ENCODE results near the gene PDIA2. TPM values are rescaled to one million over a fixed set of nuclear protein-coding genes. Genes with fewer than 3 reads are reported as not detected.

The PDIA2 gene
- total and polyA plus RNA-seq, 11 donors = 0.17 to 9.3 (median 3.1) TPM

GRCh38 chr16:316741-317464, 33.9 kb downstream of the PDIA2 start:
- intact Hi-C loops (cut with DNase I) = no loop called here
- no peaks in the 10 kb centered on the region for H3K27me3 ChIP-seq
- H3K27ac ChIP-seq = no peak overlapping the region
- H3K36me3 ChIP-seq = peaks cover 0 to 42% (median 33%) of the 10 kb centered on the region in 9 donors
- ATAC-seq = no peak
- H3K4me1 ChIP-seq = no peaks in the 10 kb centered on the region
- H3K4me3 ChIP-seq = no peak overlapping the region
- TF ChIP-seq POLR2A (IDR thresholded peaks at IDR 0.05) = no peak
- TF ChIP-seq, protein P1, sequence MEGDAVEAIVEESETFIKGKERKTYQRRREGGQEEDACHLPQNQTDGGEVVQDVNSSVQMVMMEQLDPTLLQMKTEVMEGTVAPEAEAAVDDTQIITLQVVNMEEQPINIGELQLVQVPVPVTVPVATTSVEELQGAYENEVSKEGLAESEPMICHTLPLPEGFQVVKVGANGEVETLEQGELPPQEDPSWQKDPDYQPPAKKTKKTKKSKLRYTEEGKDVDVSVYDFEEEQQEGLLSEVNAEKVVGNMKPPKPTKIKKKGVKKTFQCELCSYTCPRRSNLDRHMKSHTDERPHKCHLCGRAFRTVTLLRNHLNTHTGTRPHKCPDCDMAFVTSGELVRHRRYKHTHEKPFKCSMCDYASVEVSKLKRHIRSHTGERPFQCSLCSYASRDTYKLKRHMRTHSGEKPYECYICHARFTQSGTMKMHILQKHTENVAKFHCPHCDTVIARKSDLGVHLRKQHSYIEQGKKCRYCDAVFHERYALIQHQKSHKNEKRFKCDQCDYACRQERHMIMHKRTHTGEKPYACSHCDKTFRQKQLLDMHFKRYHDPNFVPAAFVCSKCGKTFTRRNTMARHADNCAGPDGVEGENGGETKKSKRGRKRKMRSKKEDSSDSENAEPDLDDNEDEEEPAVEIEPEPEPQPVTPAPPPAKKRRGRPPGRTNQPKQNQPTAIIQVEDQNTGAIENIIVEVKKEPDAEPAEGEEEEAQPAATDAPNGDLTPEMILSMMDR (IDR thresholded peaks at IDR 0.05) = no peak
- peak in 1 of 5 donors; percentile 37 for DNase-seq
- 88 to 94% (median 90%) methylated on average over 13 to 19 of the region's 19 CpGs for WGBS, 4 donors
- H3K9me3 ChIP-seq = no peaks in the 10 kb centered on the region

GRCh38 chr16:317583-317982, 34.6 kb downstream of the PDIA2 start:
- no peaks in the 10 kb centered on the region for H3K27me3 ChIP-seq
- H3K9me3 ChIP-seq = no peaks in the 10 kb centered on the region
- no peak overlapping the region for H3K4me3 ChIP-seq
- intact Hi-C loops (cut with DNase I) = no loop called here
- 90 to 96% (median 96%) methylated on average over 5 of the region's 5 CpGs for whole genome bisulfite sequencing, 4 donors
- no peak for ATAC-seq
- no peak for TF ChIP-seq POLR2A (IDR thresholded peaks at IDR 0.05)
- TF ChIP-seq, protein P1 (IDR thresholded peaks at IDR 0.05) = no peak
- H3K4me1 ChIP-seq = no peaks in the 10 kb centered on the region
- peaks cover 0 to 35% (median 28%) of the 10 kb centered on the region in 9 donors for H3K36me3 ChIP-seq
- DNase-seq = no peak
- no peak overlapping the region for H3K27ac ChIP-seq

DNA sequence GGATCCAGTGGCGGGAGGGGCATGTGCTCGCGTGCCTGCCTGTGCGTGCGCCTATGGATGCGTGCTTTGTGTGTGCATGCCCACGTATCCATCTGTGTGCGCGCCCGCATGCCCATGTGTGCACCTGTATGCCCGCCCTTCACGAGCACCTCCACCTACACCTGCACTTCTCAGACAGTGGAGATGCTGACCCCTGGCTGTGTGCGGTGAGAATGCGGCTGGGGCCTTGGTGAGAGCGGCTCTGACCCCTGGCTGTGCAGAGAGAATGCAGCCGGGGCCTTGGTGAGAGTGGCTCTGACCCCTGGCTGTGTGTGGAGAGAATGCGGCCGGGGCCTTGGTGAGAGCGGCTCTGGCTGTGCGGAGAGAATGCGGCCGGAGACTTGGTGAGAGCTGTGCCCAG, 35.7 kb downstream of the PDIA2 start:
- no peak for DNase-seq

DNA sequence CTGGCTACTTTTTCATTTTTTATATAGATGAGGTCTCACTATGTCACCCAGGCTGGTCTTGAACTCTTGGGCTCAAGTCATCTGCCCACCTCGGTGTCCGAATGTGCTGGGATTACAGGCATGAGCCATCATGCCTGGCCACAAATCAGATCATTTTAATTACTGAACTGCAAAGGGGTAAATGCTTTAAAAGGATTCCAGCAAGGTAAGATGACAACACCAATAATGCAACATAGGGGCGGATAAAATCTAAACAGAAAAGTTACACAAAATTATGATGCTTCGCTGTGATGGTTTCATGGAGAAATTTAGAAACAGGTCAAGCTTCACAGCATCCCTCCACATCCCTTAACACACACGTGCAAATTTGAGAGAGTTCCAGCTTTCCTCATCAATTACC, 37.2 kb downstream of the PDIA2 start:
- Histone ChIP-seq H3K36me3 (peaks cover 0 to 13% (median 9%) of the 10 kb centered on the region in 9 donors), H3K9me3 (no peaks in the 10 kb centered on the region), H3K4me1 (peaks cover 0 to 12% (median 3%) of the 10 kb centered on the region in 12 donors), H3K4me3 (no peak overlapping the region), H3K27me3 (no peaks in the 10 kb centered on the region), H3K27ac (no peak overlapping the region)
- no peak for ATAC-seq
- WGBS, 4 donors = 89 to 98% (median 93%) methylated on average over 5 of the region's 5 CpGs
- intact Hi-C loops (cut with DNase I) = no loop called here
- TF ChIP-seq, protein P1 (IDR thresholded peaks at IDR 0.05) = no peak
- TF ChIP-seq POLR2A (IDR thresholded peaks at IDR 0.05) = no peak
- no peak for DNase-seq

More for the DNA sequence above, 35.7 kb downstream of the PDIA2 start:
- intact Hi-C loops (cut with DNase I) = no loop called here
- WGBS, 4 donors = 84 to 94% (median 90%) methylated on average over 22 of the region's 22 CpGs; no CpG with 5 or more reads in 1 of the 4 donors
- H3K4me3 ChIP-seq = no peak overlapping the region
- no peak overlapping the region for H3K27ac ChIP-seq
- no peak for TF ChIP-seq POLR2A (IDR thresholded peaks at IDR 0.05)
- TF ChIP-seq, protein P1 (IDR thresholded peaks at IDR 0.05) = no peak
- no peaks in the 10 kb centered on the region for H3K27me3 ChIP-seq
- no peaks in the 10 kb centered on the region for H3K4me1 ChIP-seq
- ATAC-seq = peak in 1 of 4 donors; percentile 23
- H3K36me3 ChIP-seq = peaks cover 0 to 24% (median 18%) of the 10 kb centered on the region in 9 donors
- no peaks in the 10 kb centered on the region for H3K9me3 ChIP-seq

Measured in heart left ventricle (tissue), 16 donors.